ENCODE data around the gene PLA1A.

Gene PLA1A

DNA sequence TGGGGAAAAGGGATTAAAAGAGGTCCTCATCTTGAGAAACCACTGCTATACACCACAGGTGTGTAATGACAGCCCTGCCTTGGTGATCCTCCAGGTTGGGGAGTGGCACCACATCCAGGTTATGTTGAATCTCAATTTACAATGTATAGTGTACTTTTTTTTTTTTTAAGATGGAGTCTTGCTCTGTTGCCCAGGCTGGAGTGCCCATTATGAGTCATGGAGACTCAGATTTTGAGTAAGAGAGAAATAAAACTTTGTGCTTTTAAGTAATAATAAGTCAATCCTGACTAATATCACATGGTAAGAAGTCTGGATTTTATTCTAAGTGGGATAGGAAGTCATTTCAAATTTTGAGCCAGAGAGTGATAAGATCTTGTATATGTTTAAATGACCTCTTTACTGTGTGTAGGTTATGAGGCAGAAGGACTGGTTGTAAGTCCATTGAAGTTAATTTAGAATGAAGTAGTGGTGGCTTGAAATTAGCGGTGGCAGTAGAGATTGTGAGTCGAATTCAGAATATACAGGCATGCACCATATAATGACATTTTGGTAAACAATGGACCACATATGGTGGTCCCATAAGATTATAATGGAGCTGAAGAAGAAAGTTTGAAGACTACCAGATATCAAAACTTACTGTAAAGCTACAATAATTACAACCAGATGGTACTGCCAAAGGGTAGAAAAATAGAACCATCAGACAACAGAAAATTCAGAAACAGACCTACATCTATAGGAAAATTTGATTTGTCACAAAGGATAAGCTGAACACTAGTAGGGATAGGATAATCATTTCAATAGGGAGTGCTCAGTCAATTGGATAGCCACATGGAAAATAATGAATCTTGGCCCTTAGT, 42.0 kb downstream of the PLA1A start:
- no peak for DNase-seq

DNA sequence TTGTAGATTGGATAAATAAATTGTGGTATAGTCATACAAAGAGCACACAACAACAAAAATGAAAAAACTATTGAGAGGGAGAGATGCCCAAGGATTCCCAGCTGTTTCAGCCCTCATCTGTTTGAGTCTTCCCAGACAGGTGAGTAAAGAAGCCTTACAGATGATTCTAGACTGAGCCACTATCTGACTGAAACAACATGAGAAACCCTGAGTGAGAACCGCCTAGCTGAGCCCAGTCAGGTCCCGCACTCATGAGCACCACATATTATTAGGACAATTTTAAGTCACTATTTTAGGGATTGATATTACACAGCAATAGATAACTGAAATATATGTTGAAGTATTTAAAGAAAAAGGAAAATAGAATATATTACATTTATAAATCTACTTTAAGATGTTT, 43.7 kb downstream of the PLA1A start:
- no peak for DNase-seq

DNA sequence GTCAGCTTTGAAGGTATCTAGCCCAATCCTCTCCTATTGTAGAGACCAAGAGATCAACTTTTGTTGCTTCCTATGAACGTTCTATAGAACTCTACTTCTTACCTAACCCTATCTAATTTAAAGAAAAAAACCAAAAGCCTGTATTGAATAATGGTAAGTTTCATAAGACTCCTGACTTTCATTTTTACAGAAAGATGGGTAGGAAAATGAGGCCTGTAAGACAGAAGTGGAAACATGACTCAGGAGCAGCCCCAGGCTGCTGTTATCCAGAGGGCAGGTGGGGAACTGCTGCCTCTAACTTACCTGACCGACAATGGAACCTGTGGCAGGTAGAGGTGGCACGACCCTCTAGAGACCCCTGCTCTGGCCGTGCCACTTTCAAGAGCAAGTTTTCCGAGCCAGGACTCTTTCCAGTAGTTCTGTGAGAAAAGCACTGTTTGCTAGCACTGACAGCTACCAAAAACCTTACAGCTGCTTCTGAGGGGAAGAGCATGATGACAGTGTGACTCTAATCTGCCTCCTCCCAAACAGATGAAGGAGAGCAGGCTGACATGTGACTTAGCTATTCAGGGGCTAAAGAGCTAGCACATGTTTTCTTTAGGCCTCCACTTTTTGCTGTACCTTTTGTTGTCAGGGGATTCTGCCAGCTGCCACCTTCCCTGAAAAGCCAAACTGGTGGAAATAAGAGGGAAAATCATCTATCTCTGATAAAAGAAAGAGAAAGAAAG, 45.2 kb downstream of the PLA1A start:
- DNase-seq, result no peak

DNA sequence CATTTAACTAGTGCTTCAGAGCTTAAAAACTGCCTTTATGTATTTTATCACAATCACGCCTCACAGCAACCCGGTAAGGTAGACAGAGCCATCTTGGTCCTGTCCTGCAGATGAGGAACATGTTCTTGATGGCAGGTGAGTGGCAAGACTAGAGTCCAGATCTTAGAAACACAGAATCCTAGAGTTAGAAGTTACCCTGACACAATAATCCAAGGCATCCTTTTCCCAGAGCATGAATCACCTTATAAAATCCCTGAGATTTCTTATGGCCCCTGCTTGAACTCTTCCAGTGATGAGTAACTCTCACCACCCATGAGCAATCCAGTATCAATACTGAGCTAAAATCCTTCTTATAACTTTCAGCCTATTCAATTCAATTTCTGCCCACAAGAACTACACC, 45.8 kb downstream of the PLA1A start:
- DNase-seq, result no peak

DNA sequence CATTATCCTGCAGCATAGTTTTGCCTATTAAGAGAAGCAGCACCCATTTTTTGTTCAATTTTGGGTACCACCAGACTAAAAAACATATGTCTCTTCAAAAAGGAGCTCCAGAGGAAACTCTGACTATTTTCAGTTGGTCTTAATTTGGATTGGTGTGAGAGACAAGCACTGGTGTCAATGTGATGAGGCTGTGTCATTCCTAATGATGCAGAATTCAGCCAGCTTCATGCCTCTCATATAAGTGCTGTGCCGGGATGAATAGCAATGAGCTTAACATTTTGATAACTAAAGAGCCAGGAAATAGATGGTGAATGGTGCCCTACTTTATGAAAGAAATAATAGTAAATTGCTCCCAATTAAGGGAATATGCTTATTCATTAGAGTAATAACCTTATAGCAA, 46.8 kb downstream of the PLA1A start:
- no peak for DNase-seq

DNA sequence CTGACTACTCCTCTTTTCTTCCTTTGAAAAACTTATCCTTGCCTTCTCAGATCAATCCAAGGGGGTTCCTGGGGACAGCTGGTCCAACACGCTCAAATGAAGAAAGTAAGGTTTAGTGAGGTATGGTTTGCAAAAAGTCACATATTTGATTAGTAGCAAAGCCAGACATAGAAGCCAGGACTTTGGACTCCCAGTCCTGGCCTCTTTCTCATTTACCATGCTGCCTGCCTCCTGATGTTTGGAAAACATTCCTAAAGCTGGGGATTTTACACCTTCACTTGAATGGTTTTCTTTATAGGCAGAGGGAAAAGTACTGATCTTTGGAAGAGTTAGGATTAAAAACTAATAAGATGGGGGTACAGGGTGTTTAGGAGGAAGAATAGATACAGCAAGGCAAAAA, 48.1 kb downstream of the PLA1A start:
- DNase-seq, result no peak

DNA sequence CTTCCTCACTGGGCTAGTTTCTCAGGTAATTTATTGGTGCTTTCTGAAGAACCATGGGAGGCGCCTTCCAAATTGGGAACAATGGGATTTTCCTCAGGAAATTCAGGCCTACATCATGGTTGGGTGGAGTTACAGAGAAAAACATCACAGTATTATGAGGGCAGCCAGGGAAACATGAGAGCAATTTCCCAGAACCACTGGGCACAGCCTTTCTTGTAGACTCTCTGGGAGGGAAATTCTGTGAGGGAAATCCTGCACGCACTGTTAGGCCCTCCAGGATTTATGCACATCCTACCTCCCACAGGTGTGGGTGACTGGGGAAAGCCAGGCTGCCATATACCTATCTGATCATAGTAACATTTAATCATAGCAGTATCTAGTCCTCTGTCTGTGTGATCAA, 49.5 kb downstream of the PLA1A start:
- no peak for DNase-seq

DNA sequence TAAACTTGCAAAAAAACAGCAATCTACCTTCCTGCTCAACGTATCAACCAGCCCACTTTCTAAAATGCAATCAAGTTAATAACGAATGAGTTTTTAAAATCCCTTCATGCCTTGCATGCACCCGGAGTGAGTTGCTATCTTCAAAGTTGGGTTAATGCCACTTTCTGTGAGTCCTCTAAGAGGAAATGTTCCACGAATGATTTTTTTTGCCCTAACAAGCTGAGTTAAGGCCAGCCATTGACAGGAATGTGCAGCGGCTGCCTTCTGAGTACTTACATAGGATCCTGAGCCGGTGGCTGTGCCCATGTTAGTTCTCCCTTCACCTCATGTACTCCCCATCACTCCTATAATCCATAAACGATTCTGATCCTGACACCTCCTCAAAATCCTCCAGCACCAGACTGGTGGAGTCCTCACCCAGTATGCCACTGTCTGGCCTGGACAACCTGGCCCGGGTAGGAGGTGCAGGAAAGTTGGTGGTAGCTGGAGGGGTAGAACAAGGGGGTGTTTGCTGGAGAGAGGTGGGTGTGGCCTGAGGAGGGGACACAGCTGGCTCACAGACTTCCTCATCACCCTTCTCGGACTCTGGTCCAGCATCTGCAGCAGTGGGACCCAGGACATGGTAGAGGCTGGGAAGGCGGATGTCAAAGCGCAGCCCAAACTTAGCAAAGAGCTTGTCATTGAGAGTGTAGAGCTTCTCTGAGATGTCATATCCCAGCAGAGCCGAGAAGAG, 50.3 kb downstream of the PLA1A start:
- DNase-seq, result no peak

DNA sequence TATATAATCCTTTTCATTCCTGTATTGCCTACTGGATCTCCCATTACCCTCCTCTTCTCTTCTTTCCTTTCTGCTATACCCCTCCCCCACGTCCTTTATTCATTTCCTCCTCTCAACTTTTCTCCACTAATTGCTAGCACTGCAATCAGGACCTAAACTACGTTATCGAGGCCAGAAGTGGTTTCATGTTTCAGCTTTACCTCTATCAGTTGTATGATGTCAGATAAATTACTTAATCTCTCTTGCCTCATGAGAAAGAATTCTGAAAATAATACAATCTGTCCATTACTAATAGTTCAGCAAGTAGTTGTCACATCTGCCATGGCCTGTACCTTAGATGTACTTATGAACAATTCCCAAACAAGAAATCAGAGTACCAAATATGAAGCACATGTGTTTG, 52.1 kb downstream of the PLA1A start:
- no peak for DNase-seq

DNA sequence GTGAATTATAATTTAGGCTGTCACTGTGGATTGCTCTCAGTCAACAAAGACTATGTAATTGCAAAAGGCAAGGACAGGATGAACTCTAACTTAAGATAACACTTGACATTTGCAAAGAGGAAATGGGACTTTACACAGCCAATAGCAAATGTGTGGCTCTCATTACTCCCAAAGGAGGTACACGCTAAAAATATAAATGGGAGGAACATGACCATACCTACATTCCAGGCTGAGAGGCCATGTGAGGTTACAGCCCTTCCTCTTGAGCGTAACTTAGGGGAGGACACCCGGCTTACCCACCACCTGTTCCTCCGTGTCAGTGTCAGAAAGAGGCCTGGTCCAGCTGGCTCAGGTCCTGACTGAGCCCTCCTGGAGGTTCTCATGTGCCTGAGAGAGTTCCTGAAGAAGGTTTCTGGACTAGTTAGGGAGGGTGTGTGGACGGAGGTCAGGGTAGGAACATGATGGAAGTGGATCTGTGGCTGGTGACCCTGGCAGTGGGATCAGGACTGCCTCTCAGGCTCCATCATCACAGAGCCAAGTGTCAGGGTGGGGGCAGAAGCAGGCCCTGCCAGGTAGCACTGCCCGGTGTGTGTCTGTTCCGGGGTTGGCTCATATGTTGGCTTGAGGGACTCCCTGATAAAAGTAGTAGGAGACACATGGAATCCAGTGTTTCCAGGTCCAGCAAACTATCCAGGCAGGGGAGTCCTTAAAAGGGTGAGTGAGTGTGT, 54.8 kb downstream of the PLA1A start:
- no peak for DNase-seq

DNA sequence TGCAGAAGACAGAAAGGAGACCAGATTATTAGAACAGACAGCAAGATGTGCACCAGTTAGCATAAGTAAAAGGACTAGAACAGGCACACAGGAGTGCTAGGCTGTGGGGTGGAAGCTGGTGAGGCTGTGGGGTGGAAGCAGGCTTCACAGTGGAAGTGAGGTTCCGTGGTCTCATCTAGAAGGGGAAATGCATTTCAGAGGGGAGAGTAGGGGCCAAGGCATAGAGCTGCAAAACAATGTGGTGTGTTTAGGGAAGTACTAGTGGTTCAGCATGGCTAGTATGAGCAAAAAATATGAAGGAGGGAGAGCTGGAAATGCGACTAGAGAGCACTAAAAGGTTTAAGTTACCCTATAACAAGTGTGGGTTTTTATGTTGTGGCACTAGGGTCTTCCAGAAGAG, 56.2 kb downstream of the PLA1A start:
- no peak for DNase-seq

DNA sequence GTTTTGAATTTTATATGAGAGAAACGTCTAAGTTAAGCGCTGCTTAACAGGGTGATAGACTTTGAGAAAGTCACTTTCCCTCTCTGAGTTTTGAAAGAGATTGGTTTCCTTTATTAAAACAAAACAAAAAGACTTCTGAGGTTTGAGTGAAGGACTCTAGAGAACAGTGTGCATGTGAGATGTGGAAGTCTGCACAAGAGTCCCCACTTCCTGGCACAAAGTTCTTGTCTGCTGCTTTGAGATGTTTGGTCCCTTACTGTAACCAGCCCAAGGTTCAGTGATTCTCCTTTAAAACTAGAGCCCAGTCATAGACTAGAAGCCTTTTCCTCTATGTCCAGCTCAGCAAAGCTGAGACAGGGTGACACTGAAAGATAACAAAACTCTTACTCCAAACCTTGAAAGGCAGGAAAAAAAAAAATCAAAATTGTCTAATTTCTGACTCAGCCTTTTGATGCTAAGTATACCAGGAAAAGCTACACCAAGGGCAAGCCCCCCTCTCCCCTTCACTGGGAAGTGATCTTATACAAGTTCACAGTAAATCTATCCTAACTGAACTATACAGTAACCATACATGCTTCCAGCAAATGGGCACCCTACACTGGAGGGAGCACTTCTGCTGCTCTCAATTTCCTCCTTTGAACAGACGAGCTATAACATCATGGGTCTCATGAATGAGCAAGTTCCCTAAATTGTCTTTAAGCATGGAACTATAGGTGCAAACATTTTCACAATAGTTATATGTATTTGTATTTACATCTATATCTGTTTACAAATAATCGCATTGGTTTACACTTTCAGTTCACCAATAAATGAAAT, 60.4 kb downstream of the PLA1A start:
- DNase-seq, result no peak

DNA sequence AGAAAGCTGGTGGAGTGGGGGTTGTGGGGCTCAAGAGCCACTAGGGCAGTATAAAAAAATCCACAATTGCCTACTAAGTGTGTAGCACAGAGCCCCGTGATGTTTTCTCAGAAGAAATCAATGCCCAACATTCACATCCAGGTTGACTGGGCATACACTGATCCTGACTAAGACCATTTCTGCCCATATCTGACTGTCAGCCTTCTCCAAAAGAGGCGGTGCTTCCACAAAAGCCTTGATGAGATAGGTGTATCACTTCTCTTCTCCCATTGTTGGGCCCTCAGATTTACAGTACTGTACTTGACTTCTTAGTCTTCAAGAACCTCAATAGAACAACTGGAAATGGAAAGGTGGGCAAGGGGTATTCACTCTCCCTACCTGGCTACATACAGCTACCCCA, 61.3 kb downstream of the PLA1A start:
- no peak for DNase-seq

DNA sequence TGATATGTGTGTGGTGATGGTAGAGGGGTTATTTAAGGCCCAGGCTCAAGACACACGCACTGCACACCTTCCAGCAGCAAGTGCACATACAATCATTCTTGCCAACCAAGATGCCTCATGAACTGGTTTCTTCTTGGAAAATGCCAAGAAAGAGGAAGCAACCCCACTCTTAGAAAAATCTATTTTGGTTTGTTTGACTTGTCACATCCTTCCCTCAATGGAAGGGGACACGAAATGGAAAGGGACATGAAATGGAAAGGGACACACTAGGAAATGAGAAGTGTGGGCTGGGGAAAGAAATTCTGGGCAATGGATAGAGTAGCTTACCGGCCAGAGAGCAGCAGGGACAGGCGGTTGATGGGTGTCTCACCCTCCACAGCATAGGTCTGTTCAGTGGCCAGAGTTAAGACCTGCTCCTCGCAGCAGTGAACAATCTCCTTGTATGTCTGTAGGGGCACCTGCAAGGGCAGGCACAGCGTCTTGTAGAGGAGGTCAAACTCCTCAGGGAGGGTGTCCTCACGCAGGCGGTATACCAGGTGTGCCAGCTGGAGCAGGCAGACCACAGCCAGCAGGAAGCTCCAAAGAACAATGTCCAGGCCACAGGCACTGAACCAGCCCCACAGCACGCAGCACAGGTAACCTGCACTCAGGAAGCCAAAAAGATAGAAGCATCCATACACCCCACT, 62.1 kb downstream of the PLA1A start:
- DNase-seq, result no peak

DNA sequence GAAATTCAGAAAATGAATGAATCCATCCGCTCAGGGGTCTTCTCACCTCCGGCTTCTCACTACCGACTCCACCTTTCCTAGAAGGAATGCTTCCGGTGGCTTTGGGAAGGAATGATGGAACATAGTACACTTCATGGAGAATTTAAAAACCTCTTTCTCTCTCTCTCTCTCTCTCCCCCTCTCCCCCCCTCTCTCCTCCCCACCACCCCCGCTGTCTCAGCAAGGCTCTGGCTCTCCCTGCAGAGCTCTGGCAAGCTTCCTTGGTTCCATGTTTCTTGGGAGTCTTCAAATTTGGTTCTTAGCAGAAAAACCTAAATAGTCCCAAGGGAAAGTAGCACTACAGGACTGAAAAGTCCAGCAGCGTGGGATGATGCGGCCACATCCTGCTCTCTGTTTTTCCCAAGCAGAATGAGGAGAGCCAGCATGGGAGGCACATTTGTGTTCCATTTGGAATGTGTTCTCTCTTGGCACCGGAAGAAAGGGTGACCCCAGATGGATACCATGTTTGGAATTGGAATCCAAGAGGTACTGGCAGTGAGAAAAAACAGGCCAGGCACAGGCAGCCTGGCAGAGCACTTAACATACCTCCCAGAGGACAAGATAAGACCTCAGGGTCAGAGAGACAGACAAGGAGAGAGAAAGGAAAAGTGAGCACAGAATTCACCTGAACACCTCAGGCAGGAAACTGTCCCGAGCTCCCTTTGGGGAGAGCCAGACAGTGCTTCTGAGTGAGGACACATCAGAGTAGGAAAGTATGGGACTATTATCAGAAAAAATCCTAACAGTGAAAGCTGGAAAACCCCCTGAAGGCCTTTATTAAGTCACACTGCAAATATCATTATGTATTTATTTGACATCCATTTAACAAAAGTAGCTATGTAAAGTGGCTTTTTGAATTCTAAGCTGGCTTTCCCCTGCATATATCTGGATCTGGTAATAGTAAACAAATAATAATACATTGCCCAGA, 63.1 kb downstream of the PLA1A start, which contains the start of gene POPDC2:
POPDC2 (minus strand) TSS at position 116 of the 967 bp plus-strand sequence. CDS start 166 bp downstream, outside the sequence.
- DNase-seq, result no peak

DNA sequence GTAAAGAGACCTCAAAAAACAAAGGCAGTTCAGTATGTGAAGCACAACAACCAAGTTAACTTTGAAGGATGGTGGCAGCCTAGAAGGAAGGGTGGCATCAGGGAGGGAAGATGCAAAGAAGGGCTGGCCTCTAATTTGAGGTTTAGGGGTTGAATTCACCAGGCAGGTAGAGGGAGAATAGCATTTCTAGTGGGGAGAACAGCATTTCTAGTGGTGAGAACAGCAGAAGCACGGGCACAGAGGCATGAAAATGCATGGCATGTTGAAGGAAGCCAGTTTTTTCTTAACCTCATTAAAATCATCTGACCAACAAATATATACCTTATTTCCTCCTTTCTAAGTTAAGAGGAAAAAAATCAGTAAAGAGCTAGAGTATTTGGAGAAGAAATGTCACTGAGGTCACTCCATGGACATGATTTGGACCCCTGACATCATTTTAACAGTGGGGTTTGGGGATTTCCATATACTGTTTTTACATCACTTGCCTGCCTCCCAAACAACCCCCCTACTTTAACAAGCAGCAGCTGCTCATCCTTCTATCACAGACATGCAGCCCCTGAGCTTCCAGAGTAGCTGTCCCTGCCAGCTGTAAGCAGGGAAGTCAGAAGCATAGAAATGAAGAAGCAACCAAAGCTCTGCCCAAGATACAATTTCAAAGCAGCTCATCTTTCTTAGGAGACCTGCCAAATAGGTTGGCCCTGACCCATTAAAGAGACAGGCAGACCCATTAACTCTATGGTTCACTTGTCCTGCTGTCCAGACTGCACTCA, 65.1 kb downstream of the PLA1A start:
- no peak for DNase-seq

DNA sequence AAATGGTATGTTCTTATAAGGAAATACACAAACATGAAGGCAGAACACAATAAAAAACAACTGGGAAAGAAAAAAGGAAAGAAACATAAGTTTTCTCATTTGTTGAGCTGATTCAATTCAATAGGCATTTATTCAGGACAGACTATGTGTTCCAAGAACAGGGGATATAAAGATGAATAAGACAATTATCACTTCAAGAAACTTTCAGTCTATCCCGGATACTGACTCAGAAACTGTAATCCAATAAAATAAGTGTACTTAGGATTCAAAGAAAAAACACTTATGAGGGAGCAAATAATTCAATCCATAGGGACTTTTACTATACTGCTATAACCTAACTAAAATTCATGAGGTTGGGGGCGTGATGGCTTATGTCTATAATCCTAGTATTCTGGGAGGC, 66.2 kb downstream of the PLA1A start:
- no peak for DNase-seq

DNA sequence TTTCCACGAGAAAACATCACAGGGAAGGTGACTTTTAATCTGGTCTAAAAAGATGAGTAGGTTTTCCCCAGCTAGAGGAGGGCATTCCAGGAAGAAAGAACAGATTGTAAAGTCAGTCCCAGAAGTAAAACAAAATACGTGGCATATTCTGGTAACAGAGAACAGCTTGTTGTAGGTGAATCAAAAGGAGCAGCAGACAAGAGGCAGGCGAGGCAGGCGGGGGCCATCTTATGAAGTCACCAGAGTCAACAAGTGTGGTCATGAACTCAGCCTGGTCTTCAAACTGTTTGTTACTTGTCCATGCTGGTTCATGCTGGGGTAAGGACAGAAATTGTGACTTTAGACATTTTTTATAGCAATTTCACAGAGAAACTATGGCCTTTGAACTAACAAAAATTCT, 66.7 kb downstream of the PLA1A start:
- no peak for DNase-seq

DNA sequence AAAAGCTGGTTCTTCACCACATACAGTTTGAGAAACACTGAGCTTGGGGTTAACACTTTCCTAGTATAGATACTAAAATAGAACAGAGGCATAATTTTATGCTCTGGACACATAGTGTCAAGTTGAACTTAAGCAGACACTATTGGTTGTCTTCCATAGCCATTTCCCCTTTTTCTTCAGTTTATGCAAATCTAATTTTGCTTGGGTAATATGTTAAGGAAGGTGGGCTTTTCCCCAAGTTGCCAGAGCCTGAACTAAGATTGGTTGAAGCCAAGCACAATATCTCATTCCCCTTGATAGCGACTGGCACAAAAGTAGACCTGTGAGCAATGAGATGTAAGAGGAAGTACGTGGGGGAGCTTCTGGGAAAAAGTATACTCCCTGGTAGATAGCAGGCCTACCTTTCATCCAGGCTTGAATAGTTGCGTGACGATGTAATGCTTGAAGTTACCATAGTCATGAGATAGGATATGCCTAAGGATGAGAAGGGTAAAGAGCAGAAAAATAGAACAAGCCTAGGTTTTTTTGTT, 67.2 kb downstream of the PLA1A start:
- DNase-seq, result no peak

Data from CD4-positive, alpha-beta T cell treated with Interleukin-10 for 1 hour (primary cell).